Coronary artery (tissue), 2 donors: Measurements from ENCODE around the gene GALNT14.

Experiments used
- DNase-seq: peaks from one replicate; pipeline ENCODE4 v3.0.0-alpha.2; 2017; ENCODE audit warnings: low spot score
- H3K27ac ChIP-seq, 2 donors: fragments of 200-600 bp; sonication (generic); one replicate each; pipeline ENCODE4 v1.5.1; 2016 to 2019
- H3K4me3 ChIP-seq: fragments of 200-600 bp; sonication (generic); 2 replicates; pipeline ENCODE4 v1.5.1; 2016; ENCODE audit warnings: mild to moderate bottlenecking, moderate library complexity
- TF ChIP-seq, protein P1 (sequence below): fragments of 200-600 bp; sonication (generic); IDR thresholded peaks from one replicate; pipeline ENCODE4 v1.5.1; 2019; ENCODE audit warnings: antibody characterized with exemption

The GALNT14 gene

DNA sequence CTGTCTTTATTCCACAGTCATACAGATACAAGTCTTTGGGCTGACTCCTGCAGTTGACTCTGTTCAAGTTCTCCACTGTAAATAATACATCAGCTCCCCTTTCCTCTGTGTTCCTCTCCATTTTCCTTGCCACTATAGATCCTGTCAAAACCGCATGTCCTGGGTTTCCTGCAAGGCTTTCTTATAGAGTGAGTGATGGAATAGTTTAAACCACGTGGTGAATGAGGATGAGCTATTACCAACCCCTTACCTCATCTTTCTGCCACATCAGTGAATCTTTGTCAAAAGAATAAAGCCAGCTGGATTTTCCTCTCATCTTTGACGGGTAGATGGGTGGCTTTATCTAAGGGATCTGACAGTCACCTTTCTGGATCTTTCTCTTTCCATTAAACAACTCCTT lies 3.9 kb upstream of the GALNT14 start:
- TF ChIP-seq, protein P1, sequence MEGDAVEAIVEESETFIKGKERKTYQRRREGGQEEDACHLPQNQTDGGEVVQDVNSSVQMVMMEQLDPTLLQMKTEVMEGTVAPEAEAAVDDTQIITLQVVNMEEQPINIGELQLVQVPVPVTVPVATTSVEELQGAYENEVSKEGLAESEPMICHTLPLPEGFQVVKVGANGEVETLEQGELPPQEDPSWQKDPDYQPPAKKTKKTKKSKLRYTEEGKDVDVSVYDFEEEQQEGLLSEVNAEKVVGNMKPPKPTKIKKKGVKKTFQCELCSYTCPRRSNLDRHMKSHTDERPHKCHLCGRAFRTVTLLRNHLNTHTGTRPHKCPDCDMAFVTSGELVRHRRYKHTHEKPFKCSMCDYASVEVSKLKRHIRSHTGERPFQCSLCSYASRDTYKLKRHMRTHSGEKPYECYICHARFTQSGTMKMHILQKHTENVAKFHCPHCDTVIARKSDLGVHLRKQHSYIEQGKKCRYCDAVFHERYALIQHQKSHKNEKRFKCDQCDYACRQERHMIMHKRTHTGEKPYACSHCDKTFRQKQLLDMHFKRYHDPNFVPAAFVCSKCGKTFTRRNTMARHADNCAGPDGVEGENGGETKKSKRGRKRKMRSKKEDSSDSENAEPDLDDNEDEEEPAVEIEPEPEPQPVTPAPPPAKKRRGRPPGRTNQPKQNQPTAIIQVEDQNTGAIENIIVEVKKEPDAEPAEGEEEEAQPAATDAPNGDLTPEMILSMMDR = no peak
- Histone ChIP-seq H3K4me3 (no peak overlapping the region), H3K27ac (no peak overlapping the region)
- DNase-seq = no peak

DNA sequence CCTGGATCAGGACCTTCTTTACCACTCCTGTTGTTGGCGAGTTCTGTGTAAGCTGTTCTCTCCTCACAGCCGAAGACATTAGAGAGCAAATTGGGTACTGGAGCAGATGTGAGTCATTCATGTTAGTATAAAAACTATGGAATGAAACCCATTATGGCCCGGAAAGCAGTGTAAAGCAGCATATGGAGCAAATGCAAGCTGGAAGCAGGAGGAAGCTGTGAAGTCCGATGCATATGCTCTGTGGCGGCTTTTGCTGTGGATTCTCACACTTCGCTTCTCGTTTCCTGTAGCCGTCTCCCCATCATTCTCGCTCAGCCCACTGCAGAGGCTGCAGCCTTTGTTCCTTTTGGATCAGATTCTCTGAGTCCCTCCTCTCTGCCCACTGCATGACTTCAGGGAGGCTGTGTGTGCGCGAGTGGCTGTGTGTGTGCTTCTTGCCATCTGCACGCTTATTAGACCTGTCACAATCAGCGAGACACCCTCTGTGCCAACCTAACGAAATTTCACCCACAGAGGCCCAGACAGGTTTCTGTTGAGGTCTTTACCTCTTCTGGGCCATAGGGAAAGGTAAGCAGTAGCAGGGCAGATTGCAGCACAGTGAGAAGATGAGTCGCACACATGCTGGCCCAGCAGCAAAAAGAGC lies 3.3 kb upstream of the GALNT14 start:
- TF ChIP-seq, protein P1 = no peak

DNA sequence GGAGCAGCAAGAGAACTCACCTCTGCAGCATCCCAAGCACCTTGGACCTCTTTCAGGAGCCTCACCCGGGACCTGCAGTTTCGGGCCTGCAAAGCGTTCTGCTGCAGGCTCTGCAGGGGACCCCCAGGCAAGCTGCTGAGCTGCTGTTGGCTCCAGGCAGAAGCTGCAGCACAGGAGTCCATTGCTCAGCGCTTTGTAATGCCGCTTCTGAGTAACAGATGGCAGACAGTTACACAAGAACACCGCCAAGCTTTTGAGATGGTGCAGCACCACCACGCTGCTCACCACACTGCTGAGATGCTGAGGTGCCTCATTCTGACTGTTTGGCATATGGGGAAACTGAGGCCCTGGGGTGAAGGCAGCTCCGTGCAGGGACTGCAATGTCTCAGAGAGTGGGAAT lies 1.9 kb upstream of the GALNT14 start:
- Histone ChIP-seq H3K27ac (no peak overlapping the region), H3K4me3 (no peak overlapping the region)
- TF ChIP-seq, protein P1 = no peak
- no peak for DNase-seq

More for the DNA sequence above, 3.3 kb upstream of the GALNT14 start:
- H3K4me3 ChIP-seq = no peak overlapping the region
- DNase-seq = no peak
- no peak overlapping the region for H3K27ac ChIP-seq

DNA sequence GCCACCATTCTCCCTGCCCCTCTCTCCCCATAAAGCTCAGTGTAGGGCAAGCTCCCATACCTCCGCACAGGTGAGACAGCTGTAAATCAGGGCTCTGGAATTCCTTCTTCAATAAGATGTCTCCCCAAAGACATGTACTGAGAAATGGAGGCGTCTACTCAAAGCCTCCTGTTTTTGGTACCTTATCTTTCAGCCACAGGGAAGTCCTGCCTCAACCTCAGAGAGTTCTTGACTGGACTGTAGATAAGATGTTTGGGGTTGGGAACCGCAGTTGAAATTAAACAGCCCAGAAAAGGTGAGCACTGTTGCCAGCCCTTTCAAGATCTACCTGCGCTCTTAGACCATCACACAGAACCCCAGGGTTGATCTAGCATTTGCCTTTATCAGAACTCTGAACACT lies 1.4 kb upstream of the GALNT14 start:
- Histone ChIP-seq H3K4me3 (no peak overlapping the region), H3K27ac (no peak overlapping the region)
- TF ChIP-seq, protein P1 = no peak
- no peak for DNase-seq

DNA sequence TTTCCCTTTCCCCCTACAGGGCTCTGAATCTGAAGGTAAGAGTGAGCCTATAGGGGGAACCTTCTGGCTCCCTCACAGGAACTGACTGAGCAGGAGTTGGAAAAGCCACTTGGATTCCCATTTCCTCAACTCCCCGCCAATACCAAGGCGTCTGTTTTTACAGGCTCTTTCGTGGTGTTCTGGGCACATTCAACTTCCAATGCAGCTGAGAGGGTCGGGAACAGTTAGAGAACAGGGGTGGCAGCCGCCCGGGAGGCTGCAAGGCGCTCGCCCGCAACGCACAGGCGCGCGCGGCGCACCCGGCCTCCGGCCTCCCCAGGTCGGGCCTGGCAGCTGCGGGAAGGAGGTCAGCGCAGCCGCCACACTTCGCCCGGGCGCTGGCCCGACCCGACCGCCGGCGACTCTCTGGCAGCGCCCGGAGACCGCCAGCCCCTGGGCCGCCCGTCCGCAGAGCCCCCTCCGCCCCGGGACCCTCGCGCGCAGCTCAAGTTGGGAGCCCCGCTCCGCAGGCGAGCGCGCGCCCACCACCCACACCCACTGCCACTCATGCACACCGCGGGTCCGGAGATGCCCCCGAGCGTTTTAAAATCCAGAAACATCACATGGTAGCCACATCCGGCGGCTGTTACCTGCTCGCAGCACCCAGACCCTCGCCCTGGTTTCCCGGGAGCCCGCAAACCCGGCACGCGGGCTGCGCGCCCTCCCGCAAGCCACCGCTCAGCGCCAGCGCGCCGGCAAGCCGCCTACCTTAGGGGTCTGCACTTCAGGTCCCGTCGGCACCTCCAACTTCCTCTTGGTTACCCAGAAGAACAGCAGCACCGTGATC lies 816 bp downstream of the GALNT14 start:
- TF ChIP-seq, protein P1 = no peak
- DNase-seq = no peak

DNA sequence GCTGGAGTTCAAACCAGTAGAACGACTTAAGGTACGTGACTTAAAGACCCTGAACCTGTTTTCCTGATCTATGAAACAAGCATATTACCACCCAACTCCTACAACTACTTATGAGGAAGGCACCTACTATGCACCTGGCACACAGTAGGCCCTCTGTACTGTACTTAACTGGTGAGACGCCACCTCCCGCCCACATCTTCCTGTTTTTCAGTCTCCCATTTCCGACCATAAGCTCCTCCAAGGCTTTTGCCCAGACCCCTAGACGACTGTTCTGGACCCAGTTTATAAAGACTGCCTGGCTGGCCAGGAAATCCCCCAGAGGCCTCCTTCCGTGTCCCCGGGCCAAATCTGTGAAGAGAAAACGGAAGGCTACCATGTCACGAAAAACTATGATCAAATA lies 1.5 kb downstream of the GALNT14 start:
- DNase-seq = no peak
- TF ChIP-seq, protein P1 = no peak
- H3K4me3 ChIP-seq = peak overlapping the region; percentile 68
- no peak overlapping the region for H3K27ac ChIP-seq

More for the DNA sequence above, 816 bp downstream of the GALNT14 start:
- H3K27ac ChIP-seq = no peak overlapping the region
- peak overlapping the region; percentile 68 for H3K4me3 ChIP-seq

DNA sequence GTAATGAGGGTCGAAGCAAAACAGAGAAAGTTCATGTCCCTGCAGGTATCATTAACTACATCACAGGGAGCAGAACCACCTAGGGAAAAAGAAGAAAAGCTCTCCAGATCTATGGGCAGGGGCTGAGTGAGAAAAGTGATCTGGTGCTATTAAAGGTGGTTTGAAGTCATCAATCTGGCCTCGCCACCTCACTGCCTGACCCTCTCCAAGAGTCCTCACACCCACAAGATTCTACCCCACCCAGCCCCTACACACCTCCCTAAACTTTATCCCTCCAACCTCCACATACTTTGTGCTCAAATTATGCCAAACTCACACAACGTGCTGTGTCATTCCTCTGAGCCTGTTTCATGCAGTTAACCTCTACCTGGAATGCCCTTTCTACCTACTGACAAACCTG lies 2.2 kb downstream of the GALNT14 start:
- TF ChIP-seq, protein P1 = no peak
- no peak overlapping the region for H3K27ac ChIP-seq
- DNase-seq = no peak
- no peak overlapping the region for H3K4me3 ChIP-seq
